Measurements from ENCODE around the gene SERINC2. TPM values are rescaled to one million over a fixed set of nuclear protein-coding genes. Genes with fewer than 3 reads are reported as not detected.

The SERINC2 gene
- total RNA-seq, 1 donor, result 10.9 TPM

DNA sequence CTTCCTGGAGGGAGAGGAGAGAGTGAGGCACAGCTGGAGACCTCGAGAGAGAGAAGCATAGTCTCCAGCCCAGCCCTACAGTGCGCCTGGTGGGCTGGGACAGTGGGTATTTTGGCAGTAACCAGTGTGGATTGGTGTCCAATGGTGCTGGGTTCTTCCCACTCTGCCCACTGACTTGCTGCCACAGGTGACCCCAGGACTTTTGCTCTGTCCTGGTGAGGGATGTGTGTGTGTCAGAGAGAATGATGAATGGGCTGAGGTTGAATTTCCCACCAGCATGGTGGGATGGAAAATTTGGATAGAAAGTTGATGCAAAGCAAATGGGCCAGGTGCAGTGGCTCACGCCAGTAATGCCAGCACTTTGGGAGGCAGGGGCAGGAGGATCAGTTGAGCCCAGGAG, 26.3 kb downstream of the SERINC2 start:
- H3K27ac ChIP-seq (ENCODE audit: low read depth, low read length), result no peak overlapping the region
- no peak overlapping the region for H2AFZ ChIP-seq (ENCODE audit: low read length)
- H4K20me1 ChIP-seq (ENCODE audit: insufficient read depth, low read length), result no peaks in the 10 kb centered on the region
- no peaks in the 10 kb centered on the region for H3K79me2 ChIP-seq (ENCODE audit: insufficient read depth, low read length)
- no peak overlapping the region for H3K4me2 ChIP-seq (ENCODE audit: insufficient read depth, low read length)
- H3K4me3 ChIP-seq (ENCODE audit: insufficient read depth, low read length), result no peak overlapping the region
- H3K9me3 ChIP-seq (ENCODE audit: low read depth, low read length), result no peaks in the 10 kb centered on the region
- no peaks in the 10 kb centered on the region for H3K36me3 ChIP-seq (ENCODE audit: insufficient read depth, low read length)
- no peak for DNase-seq (ENCODE audit: insufficient read length, low spot score, missing footprints)
- no peaks in the 10 kb centered on the region for H3K27me3 ChIP-seq (ENCODE audit: insufficient read depth, low read length)
- H3K4me1 ChIP-seq (ENCODE audit: insufficient read depth, low read length), result no peaks in the 10 kb centered on the region
- TF ChIP-seq, protein P1, sequence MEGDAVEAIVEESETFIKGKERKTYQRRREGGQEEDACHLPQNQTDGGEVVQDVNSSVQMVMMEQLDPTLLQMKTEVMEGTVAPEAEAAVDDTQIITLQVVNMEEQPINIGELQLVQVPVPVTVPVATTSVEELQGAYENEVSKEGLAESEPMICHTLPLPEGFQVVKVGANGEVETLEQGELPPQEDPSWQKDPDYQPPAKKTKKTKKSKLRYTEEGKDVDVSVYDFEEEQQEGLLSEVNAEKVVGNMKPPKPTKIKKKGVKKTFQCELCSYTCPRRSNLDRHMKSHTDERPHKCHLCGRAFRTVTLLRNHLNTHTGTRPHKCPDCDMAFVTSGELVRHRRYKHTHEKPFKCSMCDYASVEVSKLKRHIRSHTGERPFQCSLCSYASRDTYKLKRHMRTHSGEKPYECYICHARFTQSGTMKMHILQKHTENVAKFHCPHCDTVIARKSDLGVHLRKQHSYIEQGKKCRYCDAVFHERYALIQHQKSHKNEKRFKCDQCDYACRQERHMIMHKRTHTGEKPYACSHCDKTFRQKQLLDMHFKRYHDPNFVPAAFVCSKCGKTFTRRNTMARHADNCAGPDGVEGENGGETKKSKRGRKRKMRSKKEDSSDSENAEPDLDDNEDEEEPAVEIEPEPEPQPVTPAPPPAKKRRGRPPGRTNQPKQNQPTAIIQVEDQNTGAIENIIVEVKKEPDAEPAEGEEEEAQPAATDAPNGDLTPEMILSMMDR (IDR thresholded peaks at IDR 0.05; ENCODE audit: extremely low read depth, low read depth, low read length), result no peak

DNA sequence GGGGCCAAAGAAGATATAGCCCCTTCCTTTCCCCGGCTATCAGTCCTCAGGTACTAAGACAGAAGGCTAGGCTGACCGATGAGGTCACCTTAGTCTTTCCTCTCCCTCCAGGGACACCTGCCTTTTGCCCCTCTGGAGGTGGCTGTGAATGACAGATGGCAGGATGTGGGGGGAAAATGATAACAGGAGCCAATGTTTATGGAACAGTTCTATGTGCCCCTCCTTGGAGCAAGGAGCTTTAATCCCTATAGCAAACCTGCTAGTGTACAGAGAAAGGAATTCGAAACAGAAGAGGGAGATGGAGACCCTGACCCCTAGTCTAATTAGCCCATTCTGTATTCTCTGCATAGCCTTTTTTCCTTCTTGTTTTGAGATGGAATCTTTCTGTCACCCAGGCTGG, 28.1 kb downstream of the SERINC2 start:
- no peak overlapping the region for H2AFZ ChIP-seq (ENCODE audit: low read length)
- DNase-seq (ENCODE audit: insufficient read length, low spot score, missing footprints), result no peak
- H3K27ac ChIP-seq (ENCODE audit: low read depth, low read length), result no peak overlapping the region
- no peak overlapping the region for H3K4me2 ChIP-seq (ENCODE audit: insufficient read depth, low read length)
- TF ChIP-seq, protein P1 (IDR thresholded peaks at IDR 0.05; ENCODE audit: extremely low read depth, low read depth, low read length), result no peak
- no peak overlapping the region for H3K4me3 ChIP-seq (ENCODE audit: insufficient read depth, low read length)
- H3K4me1 ChIP-seq (ENCODE audit: insufficient read depth, low read length), result no peaks in the 10 kb centered on the region
- no peaks in the 10 kb centered on the region for H3K27me3 ChIP-seq (ENCODE audit: insufficient read depth, low read length)
- H3K36me3 ChIP-seq (ENCODE audit: insufficient read depth, low read length), result no peaks in the 10 kb centered on the region
- no peaks in the 10 kb centered on the region for H4K20me1 ChIP-seq (ENCODE audit: insufficient read depth, low read length)
- H3K9me3 ChIP-seq (ENCODE audit: low read depth, low read length), result no peaks in the 10 kb centered on the region
- H3K79me2 ChIP-seq (ENCODE audit: insufficient read depth, low read length), result no peaks in the 10 kb centered on the region

DNA sequence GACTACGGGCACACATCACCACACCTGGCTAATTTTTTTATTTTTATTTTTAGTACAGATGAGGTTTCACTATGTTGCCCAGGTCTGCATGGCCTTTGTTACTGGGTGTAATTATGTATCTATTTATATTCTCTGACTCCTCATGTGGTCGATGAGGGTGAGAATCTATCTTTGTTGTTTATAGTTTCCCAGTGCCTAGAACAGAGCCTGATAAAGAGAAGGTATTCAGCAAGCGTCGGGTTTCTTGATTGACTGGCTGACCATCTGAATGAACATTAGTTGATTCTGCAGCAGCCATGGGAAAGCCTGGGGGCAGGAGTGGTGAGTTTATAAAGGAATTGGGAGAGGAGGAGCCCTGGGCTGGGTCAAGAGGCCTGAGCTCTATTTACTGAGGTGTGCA, 28.5 kb downstream of the SERINC2 start:
- Histone ChIP-seq H2AFZ (ENCODE audit: low read length) (no peak overlapping the region), H3K4me1 (ENCODE audit: insufficient read depth, low read length) (no peaks in the 10 kb centered on the region), H3K79me2 (ENCODE audit: insufficient read depth, low read length) (no peaks in the 10 kb centered on the region), H4K20me1 (ENCODE audit: insufficient read depth, low read length) (no peaks in the 10 kb centered on the region), H3K27me3 (ENCODE audit: insufficient read depth, low read length) (no peaks in the 10 kb centered on the region), H3K36me3 (ENCODE audit: insufficient read depth, low read length) (no peaks in the 10 kb centered on the region), H3K4me2 (ENCODE audit: insufficient read depth, low read length) (no peak overlapping the region), H3K9me3 (ENCODE audit: low read depth, low read length) (no peaks in the 10 kb centered on the region), H3K27ac (ENCODE audit: low read depth, low read length) (no peak overlapping the region), H3K4me3 (ENCODE audit: insufficient read depth, low read length) (no peak overlapping the region)
- TF ChIP-seq, protein P1 (IDR thresholded peaks at IDR 0.05; ENCODE audit: extremely low read depth, low read depth, low read length), result no peak
- DNase-seq (ENCODE audit: insufficient read length, low spot score, missing footprints), result no peak

DNA sequence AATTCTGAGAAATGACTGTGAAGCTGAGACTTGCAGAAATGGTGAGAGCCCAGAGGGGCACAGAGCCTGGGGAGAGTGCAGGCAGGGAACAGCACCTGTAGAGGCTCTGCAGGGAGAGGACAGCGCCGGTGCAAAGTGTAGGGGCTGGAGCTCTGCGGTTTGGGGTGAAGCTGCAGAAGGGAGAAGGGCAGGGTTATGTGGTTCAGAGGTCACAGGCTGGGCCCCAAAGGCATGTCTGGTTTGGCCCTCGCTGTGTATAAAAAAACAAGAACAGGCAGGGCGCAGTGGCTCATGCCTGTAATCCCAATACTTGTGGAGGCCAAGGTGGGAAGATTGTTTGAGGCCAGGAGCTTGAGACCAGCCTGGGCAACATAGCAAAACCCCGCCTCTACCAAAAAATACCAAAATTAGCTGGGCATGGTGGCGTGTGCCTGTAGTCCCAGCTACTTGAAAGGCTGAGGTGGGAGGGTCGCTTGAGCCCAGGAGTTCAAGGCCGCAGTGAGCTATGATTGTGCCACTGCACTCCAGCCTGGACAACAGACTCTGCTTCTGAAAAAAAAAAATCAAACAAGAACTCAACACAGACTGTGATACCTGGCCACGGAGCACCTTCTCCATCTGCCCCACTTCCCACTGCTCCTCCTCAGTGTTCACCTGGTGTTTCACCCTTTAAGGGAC, 29.1 kb downstream of the SERINC2 start:
- no peak overlapping the region for H3K4me2 ChIP-seq (ENCODE audit: insufficient read depth, low read length)
- H3K27me3 ChIP-seq (ENCODE audit: insufficient read depth, low read length), result peaks cover 3% of the 10 kb centered on the region
- no peak overlapping the region for H3K27ac ChIP-seq (ENCODE audit: low read depth, low read length)
- no peaks in the 10 kb centered on the region for H3K36me3 ChIP-seq (ENCODE audit: insufficient read depth, low read length)
- no peaks in the 10 kb centered on the region for H4K20me1 ChIP-seq (ENCODE audit: insufficient read depth, low read length)
- no peak overlapping the region for H2AFZ ChIP-seq (ENCODE audit: low read length)
- DNase-seq (ENCODE audit: insufficient read length, low spot score, missing footprints), result no peak
- TF ChIP-seq, protein P1 (IDR thresholded peaks at IDR 0.05; ENCODE audit: extremely low read depth, low read depth, low read length), result no peak
- no peak overlapping the region for H3K4me3 ChIP-seq (ENCODE audit: insufficient read depth, low read length)
- H3K9me3 ChIP-seq (ENCODE audit: low read depth, low read length), result no peaks in the 10 kb centered on the region
- H3K4me1 ChIP-seq (ENCODE audit: insufficient read depth, low read length), result no peaks in the 10 kb centered on the region
- H3K79me2 ChIP-seq (ENCODE audit: insufficient read depth, low read length), result no peaks in the 10 kb centered on the region
